Keratinocyte (primary cell): Measurements from ENCODE around the gene LLGL1. TPM values are rescaled to one million over a fixed set of nuclear protein-coding genes. Genes with fewer than 3 reads are reported as not detected.

Experiments
- DNase-seq: peaks from one replicate; pipeline ENCODE4 v3.0.0-alpha.2; 2011; ENCODE audit warnings: low read depth, missing footprints, low spot score
- FAIRE-seq: peaks from 2 replicates; lab custom pipeline; 2011; peaks lifted over from hg19 to GRCh38; lab: Jason Lieb, UNC
- H2AFZ ChIP-seq: 2 replicates; pipeline ENCODE4 v1.6.0; 2012; ENCODE audit warnings: low read length, control low read depth, inconsistent platforms; ENCODE audit not compliant: control insufficient read depth
- H3K27ac ChIP-seq: 2 replicates; pipeline ENCODE4 v1.5.1; 2011; ENCODE audit warnings: low read length; ENCODE audit not compliant: control insufficient read depth, insufficient read depth
- H3K27me3 ChIP-seq: 3 replicates; pipeline ENCODE4 v1.6.0; 2011; ENCODE audit warnings: low read length; ENCODE audit not compliant: control insufficient read depth, insufficient read depth; ENCODE audit errors: extremely low read depth
- H3K36me3 ChIP-seq, 2 experiments: 2 replicates in 1 of 2; 3 replicates in 1 of 2; pipeline ENCODE4 v1.5.1; 2011; ENCODE audit warnings: low read length in 2 of 2, mild to moderate bottlenecking in 1 of 2; ENCODE audit not compliant: control insufficient read depth in 2 of 2, insufficient read depth in 2 of 2; ENCODE audit errors: extremely low read depth in 1 of 2
- H3K4me1 ChIP-seq: 3 replicates; pipeline ENCODE4 v1.5.1; 2011; ENCODE audit warnings: low read length; ENCODE audit not compliant: control insufficient read depth, insufficient read depth; ENCODE audit errors: extremely low read depth
- H3K4me2 ChIP-seq: 3 replicates; pipeline ENCODE4 v1.6.0; 2011; ENCODE audit warnings: low read depth, low read length; ENCODE audit not compliant: control insufficient read depth, insufficient read depth; ENCODE audit errors: extremely low read depth
- H3K4me3 ChIP-seq, 3 experiments: fragments of 200-600 bp in 1 of 3; sonication (generic) in 1 of 3; 2 replicates in 2 of 3; 3 replicates in 1 of 3; pipeline ENCODE4 v1.5.1; 2011 to 2016; ENCODE audit warnings: low read length in 3 of 3, mild to moderate bottlenecking in 3 of 3, control low read depth in 2 of 3, inconsistent platforms in 1 of 3, low read depth in 1 of 3, mixed read lengths in 1 of 3, mixed run types in 1 of 3, moderate library complexity in 1 of 3; ENCODE audit not compliant: control insufficient read depth in 2 of 3, insufficient read depth in 2 of 3; ENCODE audit errors: extremely low read depth in 1 of 3
- H3K79me2 ChIP-seq: 2 replicates; pipeline ENCODE4 v1.6.0; 2012; ENCODE audit warnings: low read length; ENCODE audit not compliant: control insufficient read depth, insufficient read depth
- H3K9ac ChIP-seq: 3 replicates; pipeline ENCODE4 v1.6.0; 2011; ENCODE audit warnings: low read length; ENCODE audit not compliant: control insufficient read depth, insufficient read depth; ENCODE audit errors: extremely low read depth
- H3K9me1 ChIP-seq: 3 replicates; pipeline ENCODE4 v1.6.0; 2011; ENCODE audit warnings: low read length; ENCODE audit not compliant: control insufficient read depth, insufficient read depth; ENCODE audit errors: extremely low read depth
- H3K9me3 ChIP-seq: 2 replicates; pipeline ENCODE4 v1.5.1; 2012; ENCODE audit warnings: low read depth, low read length; ENCODE audit not compliant: control insufficient read depth
- H4K20me1 ChIP-seq: 3 replicates; pipeline ENCODE4 v1.6.0; 2011; ENCODE audit warnings: low read length; ENCODE audit not compliant: control insufficient read depth, insufficient read depth; ENCODE audit errors: extremely low read depth
- EZH2 ChIP-seq: IDR thresholded peaks from one replicate; pipeline ENCODE4 v1.6.1; 2012; ENCODE audit warnings: inconsistent platforms, mild to moderate bottlenecking, low read length, moderate library complexity
- dilution Hi-C: fragments of 300-500 bp; cut with MboI; formaldehyde crosslinking; loops from one replicate; pipeline ENCODE4 v1.7.0; 2020; ENCODE audit warnings: low sequenced_read_pairs; ENCODE audit not compliant: extremely low pct_ligation_motif_present
- polyA plus RNA-seq, 5 experiments: library from polyadenylated mRNA; depleted of rRNA in 3 of 5; stranded (reverse) in 3 of 5; stranded (forward) in 1 of 5; unstranded in 1 of 5; fragments of >200 nt; gene quantifications; 1 replicate in 1 of 5; 2 replicates in 3 of 5; 3 replicates in 1 of 5; pipeline versions ENCODE4 v1.2.1 to v1.2.3, GENCODE V29; 2011 to 2012; ENCODE audit warnings: missing spikeins in 2 of 5, low read depth in 1 of 5, low replicate concordance in 1 of 5
- TF ChIP-seq, protein P1 (sequence below), 3 experiments: IDR thresholded peaks in 1 of 3; conservative IDR thresholded peaks in 1 of 3; optimal IDR thresholded peaks in 1 of 3; 2 replicates in 2 of 3; 3 replicates in 1 of 3; pipeline versions ENCODE3 to v1.5.1; 2011; ENCODE audit warnings: low read length in 3 of 3, mild to moderate bottlenecking in 3 of 3, moderate library complexity in 2 of 3, control low read depth in 1 of 3, inconsistent platforms in 1 of 3; ENCODE audit not compliant: insufficient read depth in 2 of 3; ENCODE audit errors: extremely low read depth in 1 of 3

Gene LLGL1
- polyA plus RNA-seq, 1 donor (not counting 4 experiments of a cell fraction or from before 2014, with no cell fraction given): 13.8 TPM

DNA sequence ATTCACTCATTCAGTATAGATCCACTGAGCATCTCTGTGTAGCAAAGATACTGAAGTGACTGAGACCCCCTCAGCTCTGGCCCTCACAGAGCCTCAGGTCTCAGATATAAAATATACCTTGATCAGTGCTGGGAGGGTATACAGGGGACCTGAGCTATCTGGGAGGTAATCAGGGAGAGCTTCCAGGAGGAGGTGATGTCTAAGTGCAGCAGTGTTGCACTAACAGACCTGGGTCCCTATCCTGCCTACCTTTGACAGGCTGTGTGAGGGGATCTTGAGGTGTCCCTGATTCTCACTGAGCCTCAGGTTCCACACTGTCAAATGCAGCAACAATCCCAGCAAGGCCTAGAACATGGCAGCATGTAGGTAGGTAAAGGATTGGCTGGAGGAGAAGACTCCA, 48.3 kb upstream of the LLGL1 start:
- H4K20me1 ChIP-seq: no peaks in the 10 kb centered on the region
- H3K9me3 ChIP-seq: no peaks in the 10 kb centered on the region
- DNase-seq (no peak), FAIRE-seq (no peak)
- no peaks in the 10 kb centered on the region for H3K79me2 ChIP-seq
- no peak overlapping the region for H3K27ac ChIP-seq
- no peak overlapping the region for H3K9ac ChIP-seq
- H3K36me3 ChIP-seq: no peaks in the 10 kb centered on the region
- no peak overlapping the region for H3K4me2 ChIP-seq
- no peaks in the 10 kb centered on the region for H3K27me3 ChIP-seq
- dilution Hi-C loops: no loop called here
- no peaks in the 10 kb centered on the region for H3K9me1 ChIP-seq
- H3K4me3 ChIP-seq: no peak overlapping the region
- H2AFZ ChIP-seq: no peak overlapping the region
- peaks cover 8% of the 10 kb centered on the region for H3K4me1 ChIP-seq
- no peak for TF ChIP-seq EZH2
- TF ChIP-seq, protein P1, sequence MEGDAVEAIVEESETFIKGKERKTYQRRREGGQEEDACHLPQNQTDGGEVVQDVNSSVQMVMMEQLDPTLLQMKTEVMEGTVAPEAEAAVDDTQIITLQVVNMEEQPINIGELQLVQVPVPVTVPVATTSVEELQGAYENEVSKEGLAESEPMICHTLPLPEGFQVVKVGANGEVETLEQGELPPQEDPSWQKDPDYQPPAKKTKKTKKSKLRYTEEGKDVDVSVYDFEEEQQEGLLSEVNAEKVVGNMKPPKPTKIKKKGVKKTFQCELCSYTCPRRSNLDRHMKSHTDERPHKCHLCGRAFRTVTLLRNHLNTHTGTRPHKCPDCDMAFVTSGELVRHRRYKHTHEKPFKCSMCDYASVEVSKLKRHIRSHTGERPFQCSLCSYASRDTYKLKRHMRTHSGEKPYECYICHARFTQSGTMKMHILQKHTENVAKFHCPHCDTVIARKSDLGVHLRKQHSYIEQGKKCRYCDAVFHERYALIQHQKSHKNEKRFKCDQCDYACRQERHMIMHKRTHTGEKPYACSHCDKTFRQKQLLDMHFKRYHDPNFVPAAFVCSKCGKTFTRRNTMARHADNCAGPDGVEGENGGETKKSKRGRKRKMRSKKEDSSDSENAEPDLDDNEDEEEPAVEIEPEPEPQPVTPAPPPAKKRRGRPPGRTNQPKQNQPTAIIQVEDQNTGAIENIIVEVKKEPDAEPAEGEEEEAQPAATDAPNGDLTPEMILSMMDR (optimal IDR thresholded peaks at IDR 0.05 in 1 of 3, IDR thresholded peaks at IDR 0.05 in 1 of 3, conservative IDR thresholded peaks at IDR 0.05 in 1 of 3; ENCODE audit: extremely low read depth in 1 of 3, insufficient read depth in 2 of 3, low read length in 3 of 3): no peak

DNA sequence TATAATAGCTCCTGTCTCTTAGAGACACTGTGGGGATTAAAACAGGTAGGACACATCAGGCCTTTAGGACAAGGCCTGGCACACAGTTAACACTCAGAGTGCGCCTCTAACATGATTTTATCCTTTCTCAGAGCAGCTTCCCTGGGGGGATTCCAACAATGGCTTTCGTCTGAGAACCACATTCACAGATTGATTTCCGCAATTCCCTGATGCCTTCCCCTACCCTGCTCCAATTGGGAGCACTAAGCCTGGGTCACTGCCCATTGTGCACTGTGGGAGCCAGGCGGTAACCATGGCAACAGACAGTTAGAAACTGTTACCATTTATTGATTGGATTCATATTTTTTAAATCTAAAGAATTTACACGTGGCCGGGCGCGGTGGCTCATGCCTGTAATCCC, 47.7 kb upstream of the LLGL1 start:
- Histone ChIP-seq H3K79me2 (no peaks in the 10 kb centered on the region), H3K27me3 (no peaks in the 10 kb centered on the region), H3K4me1 (peaks cover 13% of the 10 kb centered on the region), H3K36me3 (no peaks in the 10 kb centered on the region), H3K27ac (no peak overlapping the region), H3K9me1 (no peaks in the 10 kb centered on the region), H2AFZ (no peak overlapping the region), H4K20me1 (no peaks in the 10 kb centered on the region), H3K9me3 (no peaks in the 10 kb centered on the region), H3K9ac (no peak overlapping the region), H3K4me2 (no peak overlapping the region), H3K4me3 (no peak overlapping the region)
- TF ChIP-seq, protein P1 (optimal IDR thresholded peaks at IDR 0.05 in 1 of 3, IDR thresholded peaks at IDR 0.05 in 1 of 3, conservative IDR thresholded peaks at IDR 0.05 in 1 of 3; ENCODE audit: extremely low read depth in 1 of 3, insufficient read depth in 2 of 3, low read length in 3 of 3): no peak
- no peak for TF ChIP-seq EZH2
- dilution Hi-C loops: no loop called here
- DNase-seq (no peak), FAIRE-seq (no peak)
